ENCODE data around the gene ZNF699. TPM values are rescaled to one million over a fixed set of nuclear protein-coding genes. Genes with fewer than 3 reads are reported as not detected.

The ZNF699 gene
- total and polyA plus RNA-seq, 2 of the 13 experiments (the other 11 are each of a cell fraction or from before 2014, with no cell fraction given) = 0.33 to 2.2 TPM

DNA sequence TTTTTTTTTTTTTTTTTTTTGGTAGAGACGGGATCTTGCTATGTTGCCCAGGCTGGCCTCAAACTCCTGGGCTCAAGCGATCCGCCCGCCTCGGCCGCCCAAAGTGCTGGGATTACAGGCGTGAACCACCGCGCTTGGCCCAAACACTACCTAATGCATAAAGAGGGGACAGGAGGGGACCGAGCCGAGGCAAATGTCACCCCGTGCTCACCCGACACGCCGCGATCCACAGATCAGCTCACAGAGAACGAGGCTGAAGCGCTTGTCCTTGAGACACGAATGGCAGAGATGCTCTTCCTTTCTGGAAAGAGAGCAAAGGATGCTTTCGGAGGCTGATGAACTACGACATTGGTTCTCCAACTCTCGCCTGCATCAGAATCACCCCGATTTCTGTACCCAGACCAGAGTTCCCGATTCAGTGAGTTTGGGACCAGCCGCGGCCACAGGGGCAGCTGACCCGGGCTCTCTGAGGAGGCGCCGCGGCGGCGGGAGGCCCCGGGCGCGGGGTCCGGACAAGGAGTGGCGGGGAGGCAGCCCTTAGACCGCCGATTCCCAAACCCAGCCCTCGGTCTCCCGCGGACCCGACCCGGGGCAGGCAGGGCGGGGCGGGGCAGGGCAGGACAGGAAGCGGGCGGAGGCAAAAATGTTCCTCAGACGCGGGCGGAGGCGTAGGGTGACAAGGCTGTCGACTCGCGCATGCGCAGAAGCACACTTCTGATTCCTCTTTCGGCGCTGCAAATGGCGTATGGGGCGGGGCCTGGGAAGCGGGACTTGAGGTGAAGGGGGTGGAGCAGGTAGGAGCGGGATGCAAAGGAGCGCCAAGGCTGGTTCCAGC is at the start of gene ZNF699 (continued):
- TF ChIP-seq, protein P1, sequence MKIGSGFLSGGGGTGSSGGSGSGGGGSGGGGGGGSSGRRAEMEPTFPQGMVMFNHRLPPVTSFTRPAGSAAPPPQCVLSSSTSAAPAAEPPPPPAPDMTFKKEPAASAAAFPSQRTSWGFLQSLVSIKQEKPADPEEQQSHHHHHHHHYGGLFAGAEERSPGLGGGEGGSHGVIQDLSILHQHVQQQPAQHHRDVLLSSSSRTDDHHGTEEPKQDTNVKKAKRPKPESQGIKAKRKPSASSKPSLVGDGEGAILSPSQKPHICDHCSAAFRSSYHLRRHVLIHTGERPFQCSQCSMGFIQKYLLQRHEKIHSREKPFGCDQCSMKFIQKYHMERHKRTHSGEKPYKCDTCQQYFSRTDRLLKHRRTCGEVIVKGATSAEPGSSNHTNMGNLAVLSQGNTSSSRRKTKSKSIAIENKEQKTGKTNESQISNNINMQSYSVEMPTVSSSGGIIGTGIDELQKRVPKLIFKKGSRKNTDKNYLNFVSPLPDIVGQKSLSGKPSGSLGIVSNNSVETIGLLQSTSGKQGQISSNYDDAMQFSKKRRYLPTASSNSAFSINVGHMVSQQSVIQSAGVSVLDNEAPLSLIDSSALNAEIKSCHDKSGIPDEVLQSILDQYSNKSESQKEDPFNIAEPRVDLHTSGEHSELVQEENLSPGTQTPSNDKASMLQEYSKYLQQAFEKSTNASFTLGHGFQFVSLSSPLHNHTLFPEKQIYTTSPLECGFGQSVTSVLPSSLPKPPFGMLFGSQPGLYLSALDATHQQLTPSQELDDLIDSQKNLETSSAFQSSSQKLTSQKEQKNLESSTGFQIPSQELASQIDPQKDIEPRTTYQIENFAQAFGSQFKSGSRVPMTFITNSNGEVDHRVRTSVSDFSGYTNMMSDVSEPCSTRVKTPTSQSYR (CRISPR knock-in tag; IDR thresholded peaks at IDR 0.05; ENCODE audit: borderline replicate concordance) = 0 out of 2 replicates have a peak, but pooled peaks have one; percentile 21
- no peak for TF ChIP-seq HMG20B (CRISPR knock-in tag; conservative IDR thresholded peaks at IDR 0.05)
- TF ChIP-seq PAWR (CRISPR knock-in tag; IDR thresholded peaks at IDR 0.05; ENCODE audit: borderline replicate concordance) = no peak
- TF ChIP-seq TCF7L2 (IDR thresholded peaks at IDR 0.05; ENCODE audit: low read depth, low read length) = no peak
- 0 out of 2 replicates have a peak, but pooled peaks have one; percentile 34 for TF ChIP-seq GTF3A (CRISPR knock-in tag; conservative IDR thresholded peaks at IDR 0.05)
- TF ChIP-seq KLF11 (CRISPR knock-in tag; IDR thresholded peaks at IDR 0.05) = no peak
- TF ChIP-seq ZNF232 (CRISPR knock-in tag; IDR thresholded peaks at IDR 0.05; ENCODE audit: borderline replicate concordance) = no peak
- TF ChIP-seq ZNF484 (CRISPR knock-in tag; IDR thresholded peaks at IDR 0.05; ENCODE audit: borderline replicate concordance, low read depth) = no peak
- no peak for TF ChIP-seq NFE2 (CRISPR knock-in tag; IDR thresholded peaks at IDR 0.05)
- no peak for TF ChIP-seq FOXA3 (CRISPR knock-in tag; IDR thresholded peaks at IDR 0.05)
- TF ChIP-seq, protein P2, sequence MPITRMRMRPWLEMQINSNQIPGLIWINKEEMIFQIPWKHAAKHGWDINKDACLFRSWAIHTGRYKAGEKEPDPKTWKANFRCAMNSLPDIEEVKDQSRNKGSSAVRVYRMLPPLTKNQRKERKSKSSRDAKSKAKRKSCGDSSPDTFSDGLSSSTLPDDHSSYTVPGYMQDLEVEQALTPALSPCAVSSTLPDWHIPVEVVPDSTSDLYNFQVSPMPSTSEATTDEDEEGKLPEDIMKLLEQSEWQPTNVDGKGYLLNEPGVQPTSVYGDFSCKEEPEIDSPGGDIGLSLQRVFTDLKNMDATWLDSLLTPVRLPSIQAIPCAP (CRISPR knock-in tag; IDR thresholded peaks at IDR 0.05; ENCODE audit: low read depth) = no peak
- peak; percentile 32; the same call in 1 of the 2 replicates for TF ChIP-seq YEATS4 (CRISPR knock-in tag; IDR thresholded peaks at IDR 0.05; ENCODE audit: borderline replicate concordance)
- TF ChIP-seq, protein P3, sequence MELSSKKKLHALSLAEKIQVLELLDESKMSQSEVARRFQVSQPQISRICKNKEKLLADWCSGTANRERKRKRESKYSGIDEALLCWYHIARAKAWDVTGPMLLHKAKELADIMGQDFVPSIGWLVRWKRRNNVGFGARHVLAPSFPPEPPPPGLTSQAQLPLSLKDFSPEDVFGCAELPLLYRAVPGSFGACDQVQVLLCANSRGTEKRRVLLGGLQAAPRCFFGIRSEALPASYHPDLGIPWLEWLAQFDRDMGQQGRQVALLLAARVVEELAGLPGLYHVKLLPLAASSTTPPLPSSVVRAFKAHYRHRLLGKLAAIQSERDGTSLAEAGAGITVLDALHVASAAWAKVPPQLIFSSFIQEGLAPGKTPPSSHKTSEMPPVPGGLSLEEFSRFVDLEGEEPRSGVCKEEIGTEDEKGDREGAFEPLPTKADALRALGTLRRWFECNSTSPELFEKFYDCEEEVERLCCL (CRISPR knock-in tag; IDR thresholded peaks at IDR 0.05; ENCODE audit: borderline replicate concordance) = no peak
- TF ChIP-seq, protein P4, sequence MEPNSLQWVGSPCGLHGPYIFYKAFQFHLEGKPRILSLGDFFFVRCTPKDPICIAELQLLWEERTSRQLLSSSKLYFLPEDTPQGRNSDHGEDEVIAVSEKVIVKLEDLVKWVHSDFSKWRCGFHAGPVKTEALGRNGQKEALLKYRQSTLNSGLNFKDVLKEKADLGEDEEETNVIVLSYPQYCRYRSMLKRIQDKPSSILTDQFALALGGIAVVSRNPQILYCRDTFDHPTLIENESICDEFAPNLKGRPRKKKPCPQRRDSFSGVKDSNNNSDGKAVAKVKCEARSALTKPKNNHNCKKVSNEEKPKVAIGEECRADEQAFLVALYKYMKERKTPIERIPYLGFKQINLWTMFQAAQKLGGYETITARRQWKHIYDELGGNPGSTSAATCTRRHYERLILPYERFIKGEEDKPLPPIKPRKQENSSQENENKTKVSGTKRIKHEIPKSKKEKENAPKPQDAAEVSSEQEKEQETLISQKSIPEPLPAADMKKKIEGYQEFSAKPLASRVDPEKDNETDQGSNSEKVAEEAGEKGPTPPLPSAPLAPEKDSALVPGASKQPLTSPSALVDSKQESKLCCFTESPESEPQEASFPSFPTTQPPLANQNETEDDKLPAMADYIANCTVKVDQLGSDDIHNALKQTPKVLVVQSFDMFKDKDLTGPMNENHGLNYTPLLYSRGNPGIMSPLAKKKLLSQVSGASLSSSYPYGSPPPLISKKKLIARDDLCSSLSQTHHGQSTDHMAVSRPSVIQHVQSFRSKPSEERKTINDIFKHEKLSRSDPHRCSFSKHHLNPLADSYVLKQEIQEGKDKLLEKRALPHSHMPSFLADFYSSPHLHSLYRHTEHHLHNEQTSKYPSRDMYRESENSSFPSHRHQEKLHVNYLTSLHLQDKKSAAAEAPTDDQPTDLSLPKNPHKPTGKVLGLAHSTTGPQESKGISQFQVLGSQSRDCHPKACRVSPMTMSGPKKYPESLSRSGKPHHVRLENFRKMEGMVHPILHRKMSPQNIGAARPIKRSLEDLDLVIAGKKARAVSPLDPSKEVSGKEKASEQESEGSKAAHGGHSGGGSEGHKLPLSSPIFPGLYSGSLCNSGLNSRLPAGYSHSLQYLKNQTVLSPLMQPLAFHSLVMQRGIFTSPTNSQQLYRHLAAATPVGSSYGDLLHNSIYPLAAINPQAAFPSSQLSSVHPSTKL (CRISPR knock-in tag; IDR thresholded peaks at IDR 0.05) = no peak
- peak; percentile 72 for TF ChIP-seq ZNF501 (CRISPR knock-in tag; IDR thresholded peaks at IDR 0.05)
- no peak for TF ChIP-seq FOXP1 (IDR thresholded peaks at IDR 0.05)
- TF ChIP-seq FOXP1 (CRISPR knock-in tag; IDR thresholded peaks at IDR 0.05) = no peak
